ENCODE data around the gene ATP2C1. TPM values are rescaled to one million over a fixed set of nuclear protein-coding genes. Genes with fewer than 3 reads are reported as not detected.

The ATP2C1 gene
- total RNA-seq, 4 donors from 2014 or later = 55.1 to 69.9 (median 64.3) TPM

DNA sequence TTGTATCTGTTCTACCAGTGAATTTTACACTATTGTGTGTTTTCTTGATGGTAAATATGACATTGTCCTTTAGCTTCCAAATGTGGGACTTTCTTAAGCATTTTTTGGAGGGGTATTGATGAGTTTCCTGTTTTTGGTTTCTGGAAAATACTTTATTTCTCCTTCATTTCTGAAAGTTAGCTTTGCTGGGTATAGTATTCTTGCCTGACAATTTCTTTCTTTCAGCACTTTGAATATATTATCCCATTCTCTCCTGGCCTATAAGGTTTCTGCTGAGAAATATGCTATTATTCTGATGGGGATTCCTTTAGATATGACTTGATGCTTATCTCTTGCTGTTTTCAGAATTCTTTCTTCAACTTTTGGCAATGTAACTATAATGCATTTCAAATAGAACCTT, 15.4 kb upstream of the ATP2C1 start:
- TF ChIP-seq POLR2AphosphoS5 (IDR thresholded peaks at IDR 0.05) (no peak), EP300 (IDR thresholded peaks at IDR 0.05) (no peak), CTCF (IDR thresholded peaks at IDR 0.05) (no peak), POLR2A (IDR thresholded peaks at IDR 0.05) (no peak)
- Histone ChIP-seq H3K9me3 (peaks cover 16% of the 10 kb centered on the region), H3K27ac (no peak overlapping the region), H3K36me3 (no peaks in the 10 kb centered on the region), H3K27me3 (no peaks in the 10 kb centered on the region), H3K4me1 (no peaks in the 10 kb centered on the region), H3K4me3 (no peak overlapping the region)
- no peak for DNase-seq (ENCODE audit: low spot score in 2 of 2)

DNA sequence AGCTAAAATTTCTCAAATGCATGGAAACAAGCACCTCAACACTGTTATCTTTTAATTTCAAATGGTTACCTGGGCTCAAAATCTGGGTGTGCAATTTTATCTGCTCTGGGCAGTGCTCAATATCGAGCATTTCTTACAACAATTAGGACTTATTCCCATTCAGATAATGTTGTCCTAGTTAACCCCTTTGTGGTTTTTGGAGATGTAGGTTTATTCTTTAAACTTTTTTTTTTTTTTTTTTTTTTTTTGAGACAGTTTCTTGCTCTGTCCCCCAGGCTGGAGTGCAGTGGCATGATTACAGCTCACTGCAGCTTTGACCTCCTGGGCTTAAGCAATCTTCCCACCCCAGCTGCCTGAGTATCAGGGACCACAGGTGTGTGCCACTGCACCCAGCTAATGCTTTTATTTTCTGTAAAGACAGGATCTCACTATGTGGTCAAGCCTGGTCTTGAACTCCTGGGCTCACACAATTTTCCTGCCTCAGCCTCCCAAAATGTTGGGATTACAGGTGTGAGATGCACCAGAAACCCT, 4.4 kb upstream of the ATP2C1 start:
- Histone ChIP-seq H3K27me3 (no peaks in the 10 kb centered on the region), H3K4me3 (no peak overlapping the region), H3K27ac (no peak overlapping the region), H3K36me3 (no peaks in the 10 kb centered on the region), H3K4me1 (peaks cover 5% of the 10 kb centered on the region), H3K9me3 (no peaks in the 10 kb centered on the region)
- no peak for TF ChIP-seq EP300 (IDR thresholded peaks at IDR 0.05)
- no peak for DNase-seq (ENCODE audit: low spot score in 2 of 2)
- WGBS = 47% methylated on average over 1 of the region's 1 CpG

- Histone ChIP-seq H3K4me1 (peaks cover 24% of the 10 kb centered on the region), H3K27ac (peak overlapping the region; percentile 100), H3K4me3 (peak overlapping the region; percentile 94), H3K9me3 (no peaks in the 10 kb centered on the region), H3K36me3 (no peaks in the 10 kb centered on the region), H3K27me3 (no peaks in the 10 kb centered on the region)
- no peak for TF ChIP-seq POLR2AphosphoS5 (IDR thresholded peaks at IDR 0.05)
- TF ChIP-seq CTCF (IDR thresholded peaks at IDR 0.05) = peak; percentile 67 to 85
- DNase-seq (ENCODE audit: low spot score in 2 of 2) = peak in 1 of 2 donors; percentile 71
- WGBS = 1% methylated on average over 14 of the region's 14 CpGs
These were observed 1.0 kb upstream of the ATP2C1 start for GRCh38 chr3:130892759-130893375.

- H3K27ac ChIP-seq = peak overlapping the region; percentile 100
- H3K27me3 ChIP-seq = no peaks in the 10 kb centered on the region
- no peak for TF ChIP-seq CTCF (IDR thresholded peaks at IDR 0.05)
- no peak for TF ChIP-seq EP300 (IDR thresholded peaks at IDR 0.05)
- H3K4me1 ChIP-seq = peaks cover 28% of the 10 kb centered on the region
- WGBS = under 1% methylated on average over 25 of the region's 52 CpGs
- DNase-seq (ENCODE audit: low spot score in 2 of 2) = peak in 1 of 2 donors; percentile 75
- H3K4me3 ChIP-seq = peak overlapping the region; percentile 94
- H3K36me3 ChIP-seq = no peaks in the 10 kb centered on the region
- H3K9me3 ChIP-seq = no peaks in the 10 kb centered on the region
These were observed 474 bp downstream of the ATP2C1 start for GRCh38 chr3:130894130-130894985.

GRCh38 chr3:130894986-130895280, 1.0 kb downstream of the ATP2C1 start:
- Histone ChIP-seq H3K27ac (peak overlapping the region; percentile 100), H3K4me3 (peak overlapping the region; percentile 94), H3K4me1 (peaks cover 28% of the 10 kb centered on the region), H3K27me3 (no peaks in the 10 kb centered on the region), H3K36me3 (no peaks in the 10 kb centered on the region), H3K9me3 (no peaks in the 10 kb centered on the region)
- WGBS = under 1% methylated on average over 4 of the region's 4 CpGs
- TF ChIP-seq EP300 (IDR thresholded peaks at IDR 0.05) (no peak), POLR2A (IDR thresholded peaks at IDR 0.05) (no peak), CTCF (IDR thresholded peaks at IDR 0.05) (no peak), POLR2AphosphoS5 (IDR thresholded peaks at IDR 0.05) (no peak)
- DNase-seq (ENCODE audit: low spot score in 2 of 2) = no peak
